Naive thymus-derived CD4-positive, alpha-beta T cell (primary cell): Measurements from ENCODE around the gene CAPSL. TPM values are rescaled to one million over a fixed set of nuclear protein-coding genes. Genes with fewer than 3 reads are reported as not detected.

Source experiments
- ATAC-seq: fragments of 150-1000 bp; cut with Tn5 transposase; 2 replicates; pipeline ENCODE4 v1.10.0; 2021; ENCODE audit warnings: mild to moderate bottlenecking, moderate library complexity
- CTCF ChIA-PET: fragments of 350-600 bp; sonication (Branson Sonifier 250); formaldehyde crosslinking; loops from one replicate; lab custom pipeline; 2021; ENCODE audit warnings: antibody characterized with exemption; lab: Charles Lee
- POLR2A ChIA-PET: fragments of 350-600 bp; sonication (Branson Sonifier 250); formaldehyde crosslinking; loops from one replicate; lab custom pipeline; 2021; ENCODE audit warnings: antibody characterized with exemption, inconsistent platforms; lab: Charles Lee
- DNase-seq, 9 donors: peaks; one replicate each; pipeline versions ENCODE4 v3.0.0 to v3.0.0-alpha.2; 2020 to 2022; ENCODE audit warnings: mixed read lengths in 1 of 9
- H3K27ac ChIP-seq: one replicate; pipeline ENCODE4 v1.7.0; 2013; ENCODE audit warnings: mild to moderate bottlenecking, low read depth, low read length, moderate library complexity
- H3K27me3 ChIP-seq, 2 donors: one replicate each; pipeline ENCODE4 v1.7.0; 2013; ENCODE audit warnings: low read length in 2 of 2, mild to moderate bottlenecking in 2 of 2, moderate library complexity in 2 of 2; ENCODE audit not compliant: control insufficient read depth in 2 of 2, insufficient read depth in 2 of 2
- H3K36me3 ChIP-seq, 3 experiments: 1 replicate in 2 of 3; 2 replicates in 1 of 3; pipeline ENCODE4 v1.7.0; 2013; ENCODE audit warnings: low read length in 3 of 3, mild to moderate bottlenecking in 3 of 3, moderate library complexity in 1 of 3; ENCODE audit not compliant: insufficient read depth in 3 of 3, control insufficient read depth in 2 of 3
- H3K4me1 ChIP-seq, 2 donors: one replicate each; pipeline ENCODE4 v1.7.0; 2013; ENCODE audit warnings: low read length in 2 of 2, mild to moderate bottlenecking in 2 of 2, moderate library complexity in 1 of 2; ENCODE audit not compliant: control insufficient read depth in 2 of 2, insufficient read depth in 2 of 2
- H3K4me3 ChIP-seq: 2 replicates; pipeline ENCODE4 v1.7.0; 2013; ENCODE audit warnings: mild to moderate bottlenecking, low read length
- H3K9me3 ChIP-seq, 3 experiments: 1 replicate in 2 of 3; 2 replicates in 1 of 3; pipeline ENCODE4 v1.7.0; 2013; ENCODE audit warnings: low read length in 3 of 3; ENCODE audit not compliant: control insufficient read depth in 2 of 3
- H3K27ac Mint-ChIP-seq, 9 donors: one replicate each; pipeline ENCODE4 v1.8.0; 2020 to 2022; ENCODE audit warnings: mixed read lengths in 9 of 9, mild to moderate bottlenecking in 8 of 9, moderate library complexity in 5 of 9, inconsistent platforms in 2 of 9
- H3K27me3 Mint-ChIP-seq, 5 donors: one replicate each; pipeline ENCODE4 v1.8.0; 2021 to 2022; ENCODE audit warnings: mixed read lengths in 5 of 5, mild to moderate bottlenecking in 1 of 5
- H3K36me3 Mint-ChIP-seq, 5 donors: one replicate each; pipeline ENCODE4 v1.8.0; 2020 to 2022; ENCODE audit warnings: mixed read lengths in 5 of 5, mild to moderate bottlenecking in 3 of 5, inconsistent platforms in 1 of 5
- H3K4me1 Mint-ChIP-seq, 7 donors: one replicate each; pipeline ENCODE4 v1.8.0; 2020 to 2022; ENCODE audit warnings: mixed read lengths in 7 of 7, mild to moderate bottlenecking in 3 of 7, inconsistent platforms in 1 of 7
- H3K4me3 Mint-ChIP-seq, 10 donors: one replicate each; pipeline ENCODE4 v1.8.0; 2020 to 2022; ENCODE audit warnings: mild to moderate bottlenecking in 10 of 10, mixed read lengths in 10 of 10, moderate library complexity in 6 of 10, inconsistent platforms in 2 of 10
- H3K9me3 Mint-ChIP-seq, 11 donors: one replicate each; pipeline ENCODE4 v1.8.0; 2020 to 2022; ENCODE audit warnings: mixed read lengths in 11 of 11, mild to moderate bottlenecking in 4 of 11, inconsistent platforms in 1 of 11, moderate library complexity in 1 of 11
- intact Hi-C, 2 donors: fragments of 100-400 bp; cut with micrococcal nuclease; formaldehyde crosslinking; loops; one replicate each; pipeline ENCODE4 v1.15.1; 2023
- polyA plus RNA-seq, 2 donors: library from polyadenylated mRNA; unstranded; fragments of 300-500 nt; fragmentation: Illumina TruSeq; gene quantifications; one replicate each; pipeline ENCODE4 v1.2.3, GENCODE V29; 2021
- total RNA-seq, 6 experiments: library from RNA in 5 of 6; stranded (reverse) in 5 of 6; gene quantifications; 1 replicate in 5 of 6; 2 replicates in 1 of 6; pipeline ENCODE4 v1.2.3 and lab custom pipeline; 2021 to 2026

Gene CAPSL
- total and polyA plus RNA-seq, 7 experiments from 2014 or later: not detected

DNA sequence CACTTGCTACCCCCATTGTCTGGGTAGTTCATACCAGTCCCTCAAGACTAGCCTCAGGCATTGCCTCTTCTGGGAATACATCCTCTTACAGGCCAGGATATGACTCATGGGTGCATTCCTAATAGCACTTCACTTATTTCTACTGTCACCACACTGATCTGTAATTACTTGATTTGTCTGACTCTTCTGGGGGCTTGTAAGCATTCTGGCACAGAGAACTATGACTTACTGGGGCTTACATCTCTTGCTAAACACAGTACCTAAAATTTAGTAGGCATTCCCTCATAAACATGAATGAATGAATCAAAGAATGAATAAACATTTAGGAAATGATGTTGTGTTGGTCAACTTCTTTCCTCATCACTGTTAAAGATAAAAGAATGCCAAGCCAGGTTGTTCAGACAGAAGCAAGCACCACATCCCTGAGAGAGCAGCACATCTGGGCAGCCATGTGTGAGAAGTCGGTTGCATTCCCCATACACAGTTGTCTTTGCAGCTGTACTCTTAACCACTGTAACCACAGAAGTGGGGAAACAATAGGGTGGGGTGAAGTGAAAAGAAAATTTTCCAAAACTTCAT, 54.1 kb downstream of the CAPSL start:
- Histone ChIP-seq H3K36me3 (no peaks in the 10 kb centered on the region), H3K4me3 (no peak overlapping the region), H3K27me3 (no peaks in the 10 kb centered on the region), H3K4me1 (peaks cover 10 to 25% of the 10 kb centered on the region in 2 donors), H3K27ac (no peak overlapping the region), H3K9me3 (no peaks in the 10 kb centered on the region)
- peaks cover 0 to 42% (median 10%) of the 10 kb centered on the region in 5 donors for H3K36me3 Mint-ChIP-seq
- H3K27ac Mint-ChIP-seq: peak overlapping the region in 8 of 9 donors; percentile 5 to 90 (median 68)
- H3K9me3 Mint-ChIP-seq: peaks cover 0 to 3% (median 0%) of the 10 kb centered on the region in 11 donors
- peaks cover 37 to 55% (median 50%) of the 10 kb centered on the region in 7 donors for H3K4me1 Mint-ChIP-seq
- CTCF ChIA-PET: interaction anchor here (1.3 kb wide), 1 partner anchor 226 kb away, joined by 4 read pairs; no protein-coding TSS in a partner anchor
- intact Hi-C loops: loop anchor here (1.0 to 10.0 kb wide), 5 partner anchors 9 to 361 kb away; partner anchors contain the start of gene NADK2 (in 1 of the 2)
- DNase-seq: no peak
- ATAC-seq: peak; percentile 57
- peak overlapping the region in 8 of 10 donors; percentile 2 to 62 (median 18) for H3K4me3 Mint-ChIP-seq
- no peaks in the 10 kb centered on the region for H3K27me3 Mint-ChIP-seq
- POLR2A ChIA-PET: interaction anchor here (0.8 to 7.4 kb wide), 8 partner anchors 8 to 104 kb away, joined by 3 to 167 read pairs (median 4); partner anchors contain the start of gene IL7R

DNA sequence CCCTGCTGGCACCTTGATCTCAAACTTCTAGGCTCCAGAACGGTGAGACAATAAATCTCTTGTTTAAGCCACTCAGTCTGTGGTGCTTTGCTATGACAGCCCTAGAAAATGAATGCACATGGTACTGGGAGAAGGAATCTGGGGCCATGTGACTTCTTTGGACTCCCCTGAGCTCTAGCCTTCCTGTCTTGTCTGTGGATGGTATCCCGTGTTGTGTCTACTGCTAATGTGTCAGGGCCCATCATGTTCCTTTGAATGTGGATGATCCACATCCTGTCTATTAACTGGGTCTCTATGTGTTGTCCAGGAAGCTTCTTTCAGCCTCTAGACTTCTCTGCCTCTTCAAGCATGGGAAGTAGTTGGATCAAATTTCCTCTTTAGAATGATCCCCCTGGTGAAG, 56.7 kb downstream of the CAPSL start:
- no peak for ATAC-seq
- Histone ChIP-seq H3K4me1 (peaks cover 34 to 44% of the 10 kb centered on the region in 2 donors), H3K9me3 (no peaks in the 10 kb centered on the region), H3K27ac (no peak overlapping the region), H3K4me3 (no peak overlapping the region), H3K36me3 (peaks cover 8 to 18% (median 13%) of the 10 kb centered on the region in 3 experiments), H3K27me3 (no peaks in the 10 kb centered on the region)
- intact Hi-C loops: loop anchor here (1.0 to 10.0 kb wide), 3 partner anchors 9 to 363 kb away; partner anchors contain the start of gene NADK2 (in 1 of the 2)
- POLR2A ChIA-PET: interaction anchor here (0.6 to 7.4 kb wide), 28 partner anchors 9 to 270 kb away, joined by 3 to 167 read pairs (median 4); partner anchors contain the start of genes IL7R and LMBRD2
- Mint-ChIP-seq H3K36me3 (peaks cover 15 to 65% (median 34%) of the 10 kb centered on the region in 5 donors), H3K4me1 (peaks cover 52 to 81% (median 76%) of the 10 kb centered on the region in 7 donors), H3K27me3 (no peaks in the 10 kb centered on the region), H3K4me3 (no peak overlapping the region), H3K9me3 (peaks cover 0 to 3% (median 0%) of the 10 kb centered on the region in 11 donors), H3K27ac (peak overlapping the region; percentile 0 to 84 (median 45))
- no peak for DNase-seq
- CTCF ChIA-PET: interaction anchor here (0.6 to 2.0 kb wide), 6 partner anchors 14 to 224 kb away, joined by 3 to 8 read pairs (median 3); no protein-coding TSS in a partner anchor

DNA sequence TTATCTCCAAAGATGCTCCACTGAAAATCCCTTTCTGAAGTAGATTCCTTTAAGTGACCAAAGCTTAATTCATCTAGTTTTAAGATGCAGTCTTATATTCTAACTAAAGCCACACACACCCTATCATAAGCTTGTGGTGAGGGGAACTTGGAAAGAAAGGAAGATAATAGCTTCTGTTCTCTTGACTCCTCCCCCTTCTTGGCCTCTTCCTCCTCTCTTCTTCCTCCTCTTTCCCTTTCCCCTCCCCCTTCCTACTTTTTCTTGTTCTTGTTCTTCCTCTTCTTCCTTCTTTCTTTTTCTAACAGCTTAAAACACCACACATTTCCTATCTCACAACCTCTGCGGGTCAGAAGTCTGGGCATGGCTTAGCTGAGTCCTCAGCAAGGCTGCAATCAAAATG, 58.3 kb downstream of the CAPSL start:
- Mint-ChIP-seq H3K4me3 (peak overlapping the region in 4 of 10 donors; percentile 8 to 65 (median 35)), H3K9me3 (peaks cover 0 to 6% (median 2%) of the 10 kb centered on the region in 11 donors), H3K27me3 (no peaks in the 10 kb centered on the region), H3K27ac (peak overlapping the region in 8 of 9 donors; percentile 21 to 91 (median 76)), H3K4me1 (peaks cover 62 to 97% (median 91%) of the 10 kb centered on the region in 7 donors), H3K36me3 (peaks cover 27 to 79% (median 50%) of the 10 kb centered on the region in 5 donors)
- Histone ChIP-seq H3K27ac (no peak overlapping the region), H3K9me3 (no peaks in the 10 kb centered on the region), H3K4me1 (peaks cover 44 to 49% of the 10 kb centered on the region in 2 donors), H3K36me3 (peaks cover 23 to 34% (median 27%) of the 10 kb centered on the region in 3 experiments), H3K4me3 (no peak overlapping the region), H3K27me3 (no peaks in the 10 kb centered on the region)
- POLR2A ChIA-PET: interaction anchor here (0.6 to 7.4 kb wide), 26 partner anchors 10 to 231 kb away, joined by 3 to 167 read pairs (median 4); partner anchors contain the start of gene IL7R
- CTCF ChIA-PET: interaction anchor here (0.6 to 2.0 kb wide), 7 partner anchors 21 to 923 kb away, joined by 3 to 8 read pairs (median 3); no protein-coding TSS in a partner anchor
- ATAC-seq (no peak), DNase-seq (no peak)
- intact Hi-C loops: loop anchor here (2.0 to 10.0 kb wide), 2 partner anchors 45 to 365 kb away; partner anchors contain the start of gene NADK2 (in 1 of the 2)

GRCh38 chr5:35879649-35880048, 58.8 kb downstream of the CAPSL start:
- H3K27ac ChIP-seq: no peak overlapping the region
- Mint-ChIP-seq H3K4me1 (peaks cover 63 to 99% (median 96%) of the 10 kb centered on the region in 7 donors), H3K4me3 (peak overlapping the region in 6 of 10 donors; percentile 2 to 73 (median 31)), H3K36me3 (peaks cover 29 to 84% (median 55%) of the 10 kb centered on the region in 5 donors), H3K27me3 (no peaks in the 10 kb centered on the region), H3K27ac (peak overlapping the region in 6 of 9 donors; percentile 40 to 91 (median 75)), H3K9me3 (peaks cover 0 to 6% (median 2%) of the 10 kb centered on the region in 11 donors)
- ChIA-PET POLR2A (interaction anchor here (0.6 to 7.4 kb wide), 18 partner anchors 9 to 228 kb away, joined by 3 to 167 read pairs (median 4); partner anchors contain the start of gene IL7R), CTCF (interaction anchor here (0.8 to 2.0 kb wide), 6 partner anchors 45 to 922 kb away, joined by 3 to 8 read pairs (median 4); no protein-coding TSS in a partner anchor)
- H3K36me3 ChIP-seq: peaks cover 28 to 39% (median 32%) of the 10 kb centered on the region in 3 experiments
- intact Hi-C loops: loop anchor here (1.0 to 10.0 kb wide), 3 partner anchors 8 to 365 kb away; partner anchors contain the start of gene NADK2 (in 1 of the 2)
- no peak overlapping the region for H3K4me3 ChIP-seq
- H3K4me1 ChIP-seq: peaks cover 44 to 54% of the 10 kb centered on the region in 2 donors
- ATAC-seq: no peak
- H3K9me3 ChIP-seq: no peaks in the 10 kb centered on the region
- no peak for DNase-seq
- no peaks in the 10 kb centered on the region for H3K27me3 ChIP-seq

- Mint-ChIP-seq H3K4me3 (peak overlapping the region in 9 of 10 donors; percentile 2 to 73 (median 13)), H3K36me3 (peaks cover 34 to 86% (median 60%) of the 10 kb centered on the region in 5 donors), H3K27ac (peak overlapping the region in 7 of 9 donors; percentile 60 to 91 (median 79)), H3K4me1 (peaks cover 60 to 99% (median 96%) of the 10 kb centered on the region in 7 donors), H3K27me3 (no peaks in the 10 kb centered on the region), H3K9me3 (peaks cover 0 to 6% (median 2%) of the 10 kb centered on the region in 11 donors)
- intact Hi-C loops: loop anchor here in 1 of 2 donors (1.0 kb wide), 1 partner anchor 8 kb away; no protein-coding TSS in a partner anchor
- ATAC-seq: no peak
- CTCF ChIA-PET: interaction anchor here (0.8 to 1.0 kb wide), 2 partner anchors 45 to 922 kb away, joined by 4 read pairs; no protein-coding TSS in a partner anchor
- POLR2A ChIA-PET: interaction anchor here (0.6 to 7.4 kb wide), 12 partner anchors 9 to 221 kb away, joined by 3 to 167 read pairs (median 6); partner anchors contain the start of gene IL7R
- Histone ChIP-seq H3K4me1 (peaks cover 40 to 56% of the 10 kb centered on the region in 2 donors), H3K27ac (no peak overlapping the region), H3K9me3 (no peaks in the 10 kb centered on the region), H3K36me3 (peaks cover 33 to 44% (median 37%) of the 10 kb centered on the region in 3 experiments), H3K27me3 (no peaks in the 10 kb centered on the region), H3K4me3 (no peak overlapping the region)
- DNase-seq: no peak
Measured at GRCh38 chr5:35879096-35879495, 59.3 kb downstream of the CAPSL start.

GRCh38 chr5:35878079-35878478, 60.3 kb downstream of the CAPSL start:
- H3K27me3 Mint-ChIP-seq: no peaks in the 10 kb centered on the region
- no peak for DNase-seq
- Histone ChIP-seq H3K9me3 (no peaks in the 10 kb centered on the region), H3K36me3 (peaks cover 43 to 55% (median 47%) of the 10 kb centered on the region in 3 experiments), H3K27ac (no peak overlapping the region), H3K27me3 (no peaks in the 10 kb centered on the region), H3K4me3 (no peak overlapping the region), H3K4me1 (peaks cover 32 to 60% of the 10 kb centered on the region in 2 donors)
- H3K4me3 Mint-ChIP-seq: peak overlapping the region in 9 of 10 donors; percentile 28 to 73 (median 45)
- peak overlapping the region; percentile 24 to 87 (median 79) for H3K27ac Mint-ChIP-seq
- ChIA-PET CTCF (no interaction called here), POLR2A (interaction anchor here (0.7 to 7.4 kb wide), 7 partner anchors 8 to 411 kb away, joined by 4 to 167 read pairs (median 18); partner anchors contain the start of gene IL7R)
- intact Hi-C loops: no loop called here
- peaks cover 41 to 88% (median 67%) of the 10 kb centered on the region in 5 donors for H3K36me3 Mint-ChIP-seq
- peaks cover 55 to 99% (median 96%) of the 10 kb centered on the region in 7 donors for H3K4me1 Mint-ChIP-seq
- H3K9me3 Mint-ChIP-seq: peaks cover 0 to 6% (median 1%) of the 10 kb centered on the region in 11 donors
- no peak for ATAC-seq
